ENCODE measurements around the gene NDUFB10.

The NDUFB10 gene

GRCh38 chr16:1973461-1974156, 14.3 kb downstream of the NDUFB10 start:
- DNase-seq: no peak

- DNase-seq: no peak
Measured at GRCh38 chr16:1974157-1975070, 15.1 kb downstream of the NDUFB10 start.

GRCh38 chr16:1975432-1976215, 16.3 kb downstream of the NDUFB10 start:
- no peak for DNase-seq

GRCh38 chr16:1976216-1976520, 16.8 kb downstream of the NDUFB10 start:
- DNase-seq: no peak

- DNase-seq: no peak
Measured at GRCh38 chr16:1976951-1977874, 17.9 kb downstream of the NDUFB10 start.

- no peak for DNase-seq
Measured at GRCh38 chr16:1977875-1978268, 18.5 kb downstream of the NDUFB10 start.

- DNase-seq: no peak
Measured at GRCh38 chr16:1978476-1979120, 19.3 kb downstream of the NDUFB10 start.

GRCh38 chr16:1979271-1980029, 20.1 kb downstream of the NDUFB10 start:
- DNase-seq: peak; percentile 25 to 78 (median 36)

- peak in 2 of 3 experiments; percentile 25 to 34 for DNase-seq
Measured at GRCh38 chr16:1980030-1980769, 20.9 kb downstream of the NDUFB10 start.

GRCh38 chr16:1980770-1981087, 21.4 kb downstream of the NDUFB10 start:
- no peak for DNase-seq

- peak in 2 of 3 experiments; percentile 35 to 43 for DNase-seq
Measured at GRCh38 chr16:1981398-1981836, 22.1 kb downstream of the NDUFB10 start, which contains the start of gene NOXO1. NOXO1 (minus strand) TSS chr16:1981469; CDS start chr16:1981179, 290 bp downstream.

- DNase-seq: peak in 1 of 3 experiments; percentile 43
Measured at GRCh38 chr16:1982013-1982433, 22.7 kb downstream of the NDUFB10 start.

GRCh38 chr16:1982991-1983543, 23.7 kb downstream of the NDUFB10 start:
- DNase-seq: no peak

- DNase-seq: peak; percentile 90 to 94 (median 91)
Measured at GRCh38 chr16:1983544-1984346, 24.4 kb downstream of the NDUFB10 start, which contains the start of gene GFER. GFER (plus strand) TSS chr16:1984193; CDS start chr16:1984219, 26 bp downstream.

- DNase-seq: peak in 2 of 3 experiments; percentile 46 to 70
Measured at GRCh38 chr16:1984347-1985225, 25.2 kb downstream of the NDUFB10 start.

GRCh38 chr16:1985466-1986150, 26.3 kb downstream of the NDUFB10 start:
- DNase-seq: no peak

GRCh38 chr16:1987198-1987597, 27.9 kb downstream of the NDUFB10 start:
- DNase-seq: no peak

Data from NCI-H1417 (cell line).